Lung microvascular endothelial cell (primary cell): ENCODE measurements around the gene PTTG2. TPM values are rescaled to one million over a fixed set of nuclear protein-coding genes. Genes with fewer than 3 reads are reported as not detected.
"Not testable (repeated sequence)": the region's sequence is repeated elsewhere in the genome, so short reads cannot be mapped to it uniquely, and the experiment has no call there.

Experiments
- DNase-seq, 2 donors: peaks; one replicate each; pipeline versions ENCODE4 v3.0.0 to v3.0.0-alpha.2; 2010; ENCODE audit warnings: low read depth in 2 of 2
- total RNA-seq: library from RNA; depleted of rRNA; stranded (reverse); fragments of >200 nt; gene quantifications from 2 replicates; pipeline ENCODE4 v1.2.1, GENCODE V29; 2014

The PTTG2 gene
- not detected in 2 replicates for total RNA-seq

GRCh38 chr4:37960098-37960497 is at the start of gene PTTG2:
PTTG2 (plus strand) TSS chr4:37960398; CDS start chr4:37960435, 37 bp downstream.
- DNase-seq, result no peak

GRCh38 chr4:37914539-37914938 is 45.7 kb upstream of the PTTG2 start:
- no peak for DNase-seq

GRCh38 chr4:37917388-37917787 is 42.8 kb upstream of the PTTG2 start:
- DNase-seq, result no peak

GRCh38 chr4:37918653-37919052 is 41.5 kb upstream of the PTTG2 start:
- DNase-seq, result no peak

GRCh38 chr4:37922328-37922727 is 37.9 kb upstream of the PTTG2 start:
- no peak for DNase-seq

GRCh38 chr4:37923089-37923488 is 37.1 kb upstream of the PTTG2 start:
- not testable (repeated sequence) for DNase-seq

- DNase-seq, result no peak
These were observed 35.3 kb upstream of the PTTG2 start for GRCh38 chr4:37924946-37925345.

- DNase-seq, result no peak
These were observed 32.8 kb upstream of the PTTG2 start for GRCh38 chr4:37927434-37927833.

GRCh38 chr4:37928426-37929416 is 31.5 kb upstream of the PTTG2 start:
- no peak for DNase-seq

GRCh38 chr4:37934096-37934495 is 26.1 kb upstream of the PTTG2 start:
- DNase-seq, result no peak

GRCh38 chr4:37934609-37935008 is 25.6 kb upstream of the PTTG2 start:
- no peak for DNase-seq

GRCh38 chr4:37935026-37935425 is 25.2 kb upstream of the PTTG2 start:
- no peak for DNase-seq

- no peak for DNase-seq
These were observed 23.2 kb upstream of the PTTG2 start for GRCh38 chr4:37936889-37937498.

GRCh38 chr4:37938208-37938607 is 22.0 kb upstream of the PTTG2 start:
- no peak for DNase-seq

GRCh38 chr4:37946503-37947179 is 13.6 kb upstream of the PTTG2 start:
- DNase-seq, result no peak

- DNase-seq, result no peak
These were observed 11.7 kb upstream of the PTTG2 start for GRCh38 chr4:37948542-37948941.

- no peak for DNase-seq
These were observed 10.4 kb upstream of the PTTG2 start for GRCh38 chr4:37949636-37950426.

- DNase-seq, result no peak
These were observed 8.5 kb upstream of the PTTG2 start for GRCh38 chr4:37951461-37952352.

- no peak for DNase-seq
These were observed 7.0 kb upstream of the PTTG2 start for GRCh38 chr4:37953156-37953555.

- DNase-seq, result no peak
These were observed 6.4 kb upstream of the PTTG2 start for GRCh38 chr4:37953620-37954293.
